ENCODE data around the gene TAGAP. TPM values are rescaled to one million over a fixed set of nuclear protein-coding genes. Genes with fewer than 3 reads are reported as not detected.
A peak's percentile ranks its signal among the peaks of the same experiment; 100 is the strongest.

Gene TAGAP
- total and polyA plus RNA-seq, 8 donors = 0.93 to 4.1 (median 2.0) TPM; not detected in 1

GRCh38 chr6:159074120-159074684 is 29.4 kb upstream of the TAGAP start:
- peak in 1 of 2 donors; percentile 78 for DNase-seq
- no peaks in the 10 kb centered on the region for H3K36me3 ChIP-seq
- H3K4me3 ChIP-seq = no peak overlapping the region
- intact Hi-C loops (cut with DNase I; ENCODE audit: low total_unique reads) = no loop called here
- no peak for TF ChIP-seq CTCF (IDR thresholded peaks at IDR 0.05)
- no peak for TF ChIP-seq POLR2A (IDR thresholded peaks at IDR 0.05)
- no peak for TF ChIP-seq POLR2AphosphoS5 (IDR thresholded peaks at IDR 0.05)
- no peak for TF ChIP-seq EP300 (IDR thresholded peaks at IDR 0.05)
- H3K9me3 ChIP-seq = no peaks in the 10 kb centered on the region
- no peak overlapping the region for H3K27ac ChIP-seq
- WGBS, 5 donors = 27 to 46% (median 38%) methylated on average over 3 of the region's 3 CpGs
- peaks cover 0 to 1% (median 0%) of the 10 kb centered on the region in 4 donors for H3K4me1 ChIP-seq
- peaks cover 0 to 25% (median 0%) of the 10 kb centered on the region in 3 donors for H3K27me3 ChIP-seq

DNA sequence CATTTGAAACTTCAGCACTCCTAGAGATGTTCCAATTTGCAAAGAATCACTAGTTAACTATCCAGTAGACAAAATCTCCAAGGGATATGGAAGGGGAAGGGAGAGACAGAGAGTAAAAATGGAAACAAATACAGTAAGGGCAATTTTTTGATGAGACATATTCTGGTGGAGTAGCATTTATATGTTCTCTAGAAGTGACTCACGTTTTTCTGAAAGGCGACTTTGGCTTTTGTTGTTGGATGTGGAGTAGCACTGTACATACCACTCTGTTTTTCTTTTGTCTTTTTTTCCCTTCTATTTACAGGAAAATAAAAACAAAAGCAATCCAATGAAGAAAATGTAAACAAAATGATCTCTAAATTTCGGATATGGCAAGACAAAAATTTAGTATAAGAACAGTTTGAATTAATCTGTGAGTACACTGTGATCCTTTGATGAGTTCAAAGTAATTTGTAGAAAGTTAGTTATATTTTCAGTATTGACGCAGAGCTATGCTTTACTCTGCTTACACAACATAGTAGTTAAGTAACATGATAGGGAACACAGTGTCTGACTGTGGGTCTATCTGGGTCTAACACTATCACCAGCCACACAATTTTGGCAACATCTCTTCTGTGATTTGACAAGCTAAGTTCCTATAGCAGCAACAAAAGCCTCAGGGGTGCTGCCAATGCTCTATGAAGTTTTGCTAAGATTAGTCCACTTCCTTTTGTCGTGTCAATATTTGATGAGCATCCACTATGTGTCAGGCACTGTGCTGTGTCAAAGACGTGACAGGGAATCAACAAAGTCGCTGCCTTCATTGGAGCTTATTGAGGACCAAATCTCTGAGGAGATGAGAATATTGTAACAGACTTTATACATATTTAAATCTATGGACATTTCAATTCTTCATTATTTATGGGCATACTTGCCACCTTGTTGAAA is 27.3 kb upstream of the TAGAP start:
- H3K36me3 ChIP-seq = no peaks in the 10 kb centered on the region
- no peak for TF ChIP-seq CTCF (IDR thresholded peaks at IDR 0.05)
- TF ChIP-seq EP300 (IDR thresholded peaks at IDR 0.05) = no peak
- no peak for TF ChIP-seq POLR2A (IDR thresholded peaks at IDR 0.05)
- TF ChIP-seq POLR2AphosphoS5 (IDR thresholded peaks at IDR 0.05) = no peak
- H3K4me3 ChIP-seq = no peak overlapping the region
- no peak for DNase-seq
- no peak overlapping the region for H3K27ac ChIP-seq
- H3K9me3 ChIP-seq = no peaks in the 10 kb centered on the region
- 72 to 84% (median 75%) methylated on average over 7 of the region's 7 CpGs for WGBS, 5 donors
- H3K4me1 ChIP-seq = peaks cover 0 to 10% (median 0%) of the 10 kb centered on the region in 4 donors
- intact Hi-C loops (cut with DNase I; ENCODE audit: low total_unique reads) = no loop called here
- peaks cover 0 to 10% (median 0%) of the 10 kb centered on the region in 3 donors for H3K27me3 ChIP-seq

- no peak overlapping the region for H3K27ac ChIP-seq
- TF ChIP-seq POLR2AphosphoS5 (IDR thresholded peaks at IDR 0.05) (no peak), EP300 (IDR thresholded peaks at IDR 0.05) (no peak), POLR2A (IDR thresholded peaks at IDR 0.05) (no peak)
- no peak for DNase-seq
- H3K9me3 ChIP-seq = no peaks in the 10 kb centered on the region
- intact Hi-C loops (cut with DNase I; ENCODE audit: low total_unique reads) = no loop called here
- WGBS, 5 donors = 41 to 54% (median 51%) methylated on average over 16 to 17 of the region's 17 CpGs
- no peak overlapping the region for H3K4me3 ChIP-seq
- H3K27me3 ChIP-seq = peaks cover 0 to under 1% (median 0%) of the 10 kb centered on the region in 3 donors
- H3K4me1 ChIP-seq = peaks cover 0 to 10% (median 0%) of the 10 kb centered on the region in 4 donors
- no peaks in the 10 kb centered on the region for H3K36me3 ChIP-seq
These were observed 24.2 kb upstream of the TAGAP start for GRCh38 chr6:159068904-159069578.

- Histone ChIP-seq H3K27ac (no peak overlapping the region), H3K36me3 (no peaks in the 10 kb centered on the region), H3K4me3 (no peak overlapping the region), H3K9me3 (no peaks in the 10 kb centered on the region), H3K4me1 (peaks cover 0 to 22% (median 0%) of the 10 kb centered on the region in 4 donors), H3K27me3 (peaks cover 0 to 7% (median 3%) of the 10 kb centered on the region in 3 donors)
- no peak for DNase-seq
- TF ChIP-seq CTCF (IDR thresholded peaks at IDR 0.05) (no peak), EP300 (IDR thresholded peaks at IDR 0.05) (no peak), POLR2A (IDR thresholded peaks at IDR 0.05) (no peak), POLR2AphosphoS5 (IDR thresholded peaks at IDR 0.05) (no peak)
- intact Hi-C loops (cut with DNase I; ENCODE audit: low total_unique reads) = no loop called here
- 81 to 91% (median 86%) methylated on average over 12 of the region's 12 CpGs for WGBS, 5 donors
These were observed 22.5 kb upstream of the TAGAP start for GRCh38 chr6:159067334-159067733.

Data from stomach (tissue), 9 donors.